Neural cell (in vitro differentiated cells): Measurements from ENCODE around the gene MAD1L1. TPM values are rescaled to one million over a fixed set of nuclear protein-coding genes. Genes with fewer than 3 reads are reported as not detected.

Experiments
- H2AFZ ChIP-seq: fragments of 200-600, 300-800 bp; sonication (generic), shearing (Covaris generic); 2 replicates; pipeline ENCODE4 v1.6.0; 2014; ENCODE audit warnings: low read depth, mild to moderate bottlenecking, antibody characterized with exemption, low read length, moderate library complexity
- H3F3A ChIP-seq: fragments of 200-600 bp; shearing (Covaris generic); 2 replicates; pipeline ENCODE4 v1.6.1; 2016; ENCODE audit warnings: mild to moderate bottlenecking, moderate library complexity, mixed read lengths, antibody characterized with exemption, low read length; ENCODE audit not compliant: insufficient read depth, poor library complexity, severe bottlenecking
- H3K27ac ChIP-seq: fragments of 200-600, 300-800 bp; sonication (generic), shearing (Covaris generic); 2 replicates; pipeline ENCODE4 v1.5.1; 2014; ENCODE audit warnings: mild to moderate bottlenecking, low read length, moderate library complexity
- H3K27me3 ChIP-seq: fragments of 300-800, 200-600 bp; sonication (generic), shearing (Covaris generic); 2 replicates; pipeline ENCODE4 v1.6.0; 2014; ENCODE audit warnings: mild to moderate bottlenecking, low read depth, low read length, moderate library complexity; ENCODE audit not compliant: insufficient read depth
- H3K36me3 ChIP-seq: fragments of 300-800, 200-600 bp; sonication (generic), shearing (Covaris generic); 2 replicates; pipeline ENCODE4 v1.5.1; 2014; ENCODE audit warnings: mild to moderate bottlenecking, antibody characterized with exemption, low read length, moderate library complexity; ENCODE audit not compliant: insufficient read depth
- H3K4me2 ChIP-seq: fragments of 300-800, 200-600 bp; sonication (generic), shearing (Covaris generic); 2 replicates; pipeline ENCODE4 v1.6.0; 2014; ENCODE audit warnings: mild to moderate bottlenecking, low read length
- H3K4me3 ChIP-seq: fragments of 300-800, 200-600 bp; sonication (generic), shearing (Covaris generic); 2 replicates; pipeline ENCODE4 v1.5.1; 2014; ENCODE audit warnings: mild to moderate bottlenecking, low read length, moderate library complexity
- H3K79me2 ChIP-seq: fragments of 200-600 bp; shearing (Covaris generic); replicated peaks from 2 replicates; pipeline ENCODE4 v1.6.0; 2014; ENCODE audit warnings: mild to moderate bottlenecking, low read length, moderate library complexity; ENCODE audit not compliant: insufficient read depth
- H3K9ac ChIP-seq: fragments of 300-800, 200-600 bp; sonication (generic), shearing (Covaris generic); 2 replicates; pipeline ENCODE4 v1.6.1; 2016; ENCODE audit warnings: mild to moderate bottlenecking, low read length, mixed read lengths
- H3K9me2 ChIP-seq: fragments of 200-600 bp; shearing (Covaris generic); 2 replicates; pipeline ENCODE4 v1.6.1; 2016; ENCODE audit warnings: mild to moderate bottlenecking, low read length, mixed read lengths; ENCODE audit not compliant: insufficient read depth
- H3K9me3 ChIP-seq: fragments of 200-600, 300-800 bp; sonication (generic), shearing (Covaris generic); 2 replicates; pipeline ENCODE4 v1.6.1; 2016; ENCODE audit warnings: mild to moderate bottlenecking, mixed run types, low read length, moderate library complexity, mixed read lengths
- H4K20me1 ChIP-seq: fragments of 200-600 bp; shearing (Covaris generic); 2 replicates; pipeline ENCODE4 v1.6.1; 2016; ENCODE audit warnings: mild to moderate bottlenecking, mixed run types; ENCODE audit not compliant: insufficient read depth
- CTCF ChIP-seq: fragments of 450-650 bp; IDR thresholded peaks from 2 replicates; pipeline ENCODE4 v1.5.1; 2014; ENCODE audit warnings: antibody characterized with exemption, mild to moderate bottlenecking, moderate library complexity; ENCODE audit not compliant: poor library complexity, severe bottlenecking
- EP300 ChIP-seq: fragments of 450-650 bp; conservative IDR thresholded peaks from 2 replicates; pipeline ENCODE4 v1.6.1; 2014; ENCODE audit warnings: antibody characterized with exemption, mild to moderate bottlenecking, moderate library complexity; ENCODE audit not compliant: poor library complexity, severe bottlenecking
- EZH2 ChIP-seq: fragments of 200-600, 300-800 bp; shearing (Covaris generic), sonication (generic); IDR thresholded peaks from 2 replicates; pipeline ENCODE4 v1.6.1; 2014; ENCODE audit warnings: antibody characterized with exemption, low read length, borderline replicate concordance, mild to moderate bottlenecking; ENCODE audit not compliant: insufficient read depth, poor library complexity, severe bottlenecking
- MXI1 ChIP-seq: fragments of 450-650 bp; conservative IDR thresholded peaks from 2 replicates; pipeline ENCODE4 v1.6.1; 2014; ENCODE audit warnings: antibody characterized with exemption, mild to moderate bottlenecking; ENCODE audit not compliant: poor library complexity, severe bottlenecking
- POLR2AphosphoS5 ChIP-seq: IDR thresholded peaks from 2 replicates; pipeline ENCODE4 v1.6.1; 2012
- RAD21 ChIP-seq: fragments of 450-650 bp; conservative IDR thresholded peaks from 2 replicates; pipeline ENCODE4 v1.6.1; 2014; ENCODE audit warnings: antibody characterized with exemption, mild to moderate bottlenecking, moderate library complexity
- REST ChIP-seq: IDR thresholded peaks from 2 replicates; pipeline ENCODE4 v1.6.1; 2012; ENCODE audit warnings: borderline replicate concordance
- SMC3 ChIP-seq: fragments of 450-650 bp; conservative IDR thresholded peaks from 2 replicates; pipeline ENCODE4 v1.6.1; 2014; ENCODE audit warnings: antibody characterized with exemption, mild to moderate bottlenecking, moderate library complexity; ENCODE audit not compliant: poor library complexity
- TAF1 ChIP-seq: IDR thresholded peaks from 2 replicates; pipeline ENCODE4 v1.6.1; 2012; ENCODE audit warnings: low read depth
- polyA plus RNA-seq: library from polyadenylated mRNA; depleted of rRNA; stranded (reverse); fragments of >200 nt; gene quantifications from 2 replicates; pipeline ENCODE4 v1.2.3, GENCODE V29; 2014

The MAD1L1 gene
- polyA plus RNA-seq, 1 donor from 2014 or later: 31.4 TPM

- Histone ChIP-seq H3K9me2 (no peaks in the 10 kb centered on the region), H3K27me3 (no peaks in the 10 kb centered on the region), H3K9ac (no peak overlapping the region), H3K9me3 (no peaks in the 10 kb centered on the region), H2AFZ (no peak overlapping the region), H3K36me3 (peaks cover 7% of the 10 kb centered on the region), H3K79me2 (no peaks in the 10 kb centered on the region), H3K4me2 (no peak overlapping the region), H3K4me3 (no peak overlapping the region), H3K27ac (no peak overlapping the region), H3F3A (no peaks in the 10 kb centered on the region), H4K20me1 (no peaks in the 10 kb centered on the region)
- TF ChIP-seq CTCF (no peak), SMC3 (no peak), REST (no peak), RAD21 (no peak), EZH2 (no peak), EP300 (no peak), POLR2AphosphoS5 (no peak), TAF1 (no peak), MXI1 (no peak)
Measured at GRCh38 chr7:2217716-2218443, 14.9 kb downstream of the MAD1L1 start.

- no peak overlapping the region for H3K9ac ChIP-seq
- TF ChIP-seq MXI1 (no peak), RAD21 (no peak), CTCF (no peak), SMC3 (no peak), EZH2 (no peak)
- peaks cover 7% of the 10 kb centered on the region for H3K36me3 ChIP-seq
Measured at GRCh38 chr7:2217206-2217605, 15.5 kb downstream of the MAD1L1 start.

More at GRCh38 chr7:2217206-2217605, 15.5 kb downstream of the MAD1L1 start:
- Histone ChIP-seq H3K4me2 (no peak overlapping the region), H3K9me3 (no peaks in the 10 kb centered on the region), H3K27me3 (no peaks in the 10 kb centered on the region), H4K20me1 (no peaks in the 10 kb centered on the region), H2AFZ (no peak overlapping the region), H3K27ac (no peak overlapping the region), H3K9me2 (no peaks in the 10 kb centered on the region), H3K79me2 (no peaks in the 10 kb centered on the region), H3F3A (no peaks in the 10 kb centered on the region), H3K4me3 (no peak overlapping the region)
